H9 (cell line): Measurements from ENCODE around the gene KRT2. TPM values are rescaled to one million over a fixed set of nuclear protein-coding genes. Genes with fewer than 3 reads are reported as not detected.

Experiments
- DNase-seq: peaks from one replicate; pipeline ENCODE4 v3.0.0-alpha.2; 2017
- H2AFZ ChIP-seq: one replicate; pipeline ENCODE4 v1.6.1; 2013; ENCODE audit warnings: mild to moderate bottlenecking, low read length, control low read depth, moderate library complexity
- H2AK5ac ChIP-seq: 2 replicates; pipeline ENCODE4 v1.6.1; 2013; ENCODE audit warnings: low read length, control low read depth, mixed read lengths; ENCODE audit not compliant: insufficient read length
- H2BK120ac ChIP-seq: one replicate; pipeline ENCODE4 v1.6.1; 2013; ENCODE audit warnings: low read depth, mild to moderate bottlenecking, low read length, control low read depth, inconsistent platforms; ENCODE audit not compliant: poor library complexity, severe bottlenecking
- H2BK12ac ChIP-seq: 2 replicates; pipeline ENCODE4 v1.6.1; 2013; ENCODE audit warnings: low read length, control low read depth, mixed read lengths, low read depth; ENCODE audit not compliant: insufficient read length
- H2BK15ac ChIP-seq: 2 replicates; pipeline ENCODE4 v1.6.1; 2013; ENCODE audit warnings: low read depth, low read length, control low read depth
- H2BK20ac ChIP-seq: one replicate; pipeline ENCODE4 v1.6.1; 2013; ENCODE audit warnings: low read depth, mild to moderate bottlenecking, low read length, control low read depth, inconsistent platforms; ENCODE audit not compliant: poor library complexity, severe bottlenecking
- H2BK5ac ChIP-seq: 2 replicates; pipeline ENCODE4 v1.6.1; 2013; ENCODE audit warnings: low read length, control low read depth, mixed read lengths; ENCODE audit not compliant: insufficient read length
- H3K14ac ChIP-seq: 2 replicates; pipeline ENCODE4 v1.6.1; 2013; ENCODE audit warnings: low read length, control low read depth; ENCODE audit not compliant: insufficient read depth
- H3K18ac ChIP-seq: 2 replicates; pipeline ENCODE4 v1.6.1; 2013; ENCODE audit warnings: low read depth, mild to moderate bottlenecking, mixed read lengths, low read length, control low read depth; ENCODE audit not compliant: insufficient read length
- H3K23ac ChIP-seq: 2 replicates; pipeline ENCODE4 v1.6.1; 2013; ENCODE audit warnings: low read length, control low read depth, mixed read lengths, low read depth; ENCODE audit not compliant: insufficient read length
- H3K23me2 ChIP-seq: 2 replicates; pipeline ENCODE4 v1.6.1; 2013; ENCODE audit warnings: low read depth, mild to moderate bottlenecking, mixed read lengths, low read length, control low read depth; ENCODE audit not compliant: insufficient read length, poor library complexity, severe bottlenecking
- H3K27ac ChIP-seq: 2 replicates; pipeline ENCODE4 v1.5.1; 2013; ENCODE audit warnings: low read length, control low read depth, mixed read lengths, low read depth; ENCODE audit not compliant: insufficient read length
- H3K27me3 ChIP-seq: 2 replicates; pipeline ENCODE4 v1.6.1; 2013; ENCODE audit warnings: low read length, control low read depth, inconsistent platforms; ENCODE audit not compliant: insufficient read depth
- H3K4ac ChIP-seq: 2 replicates; pipeline ENCODE4 v1.6.1; 2013; ENCODE audit warnings: low read depth, mild to moderate bottlenecking, control low read depth, inconsistent platforms, low read length, moderate library complexity
- H3K4me1 ChIP-seq: 2 replicates; pipeline ENCODE4 v1.6.1; 2013; ENCODE audit warnings: low read length, control low read depth, inconsistent platforms; ENCODE audit not compliant: insufficient read depth
- H3K4me2 ChIP-seq: 2 replicates; pipeline ENCODE4 v1.6.1; 2013; ENCODE audit warnings: low read length, control low read depth, mixed read lengths; ENCODE audit not compliant: insufficient read length, insufficient read depth
- H3K56ac ChIP-seq: 2 replicates; pipeline ENCODE4 v1.6.1; 2013; ENCODE audit warnings: low read depth, mild to moderate bottlenecking, mixed read lengths, low read length, control low read depth; ENCODE audit not compliant: insufficient read length
- H3K79me1 ChIP-seq: 2 replicates; pipeline ENCODE4 v1.6.1; 2013; ENCODE audit warnings: low read depth, mild to moderate bottlenecking, moderate library complexity, low read length, control low read depth, inconsistent platforms; ENCODE audit not compliant: insufficient read depth, poor library complexity, severe bottlenecking
- H3K79me2 ChIP-seq: 2 replicates; pipeline ENCODE4 v1.6.1; 2013; ENCODE audit warnings: low read length, control low read depth, inconsistent platforms; ENCODE audit not compliant: insufficient read depth
- H3K9ac ChIP-seq: 2 replicates; pipeline ENCODE4 v1.6.1; 2013; ENCODE audit warnings: low read length, control low read depth, mixed read lengths; ENCODE audit not compliant: insufficient read length; ENCODE audit errors: extremely low read depth
- H3K9me3 ChIP-seq: one replicate; pipeline ENCODE4 v1.6.1; 2013; ENCODE audit warnings: low read depth, low read length, inconsistent platforms; ENCODE audit not compliant: control insufficient read depth
- H3T11ph ChIP-seq: one replicate; pipeline ENCODE4 v1.6.1; 2013; ENCODE audit warnings: mild to moderate bottlenecking, low read length, control low read depth, inconsistent platforms
- H4K20me1 ChIP-seq: one replicate; pipeline ENCODE4 v1.6.1; 2013; ENCODE audit not compliant: control insufficient read depth, insufficient read length, insufficient read depth
- H4K5ac ChIP-seq: 2 replicates; pipeline ENCODE4 v1.6.1; 2013; ENCODE audit warnings: low read depth, mild to moderate bottlenecking, mixed read lengths, low read length, control low read depth; ENCODE audit not compliant: insufficient read length
- H4K8ac ChIP-seq: replicated peaks from 2 replicates; pipeline ENCODE4 v1.6.1; 2013; ENCODE audit warnings: low read length, control low read depth, mixed read lengths, low read depth; ENCODE audit not compliant: insufficient read length
- H4K91ac ChIP-seq: 2 replicates; pipeline ENCODE4 v1.6.1; 2013; ENCODE audit warnings: low read depth, mild to moderate bottlenecking, moderate library complexity, mixed read lengths, low read length, control low read depth; ENCODE audit not compliant: insufficient read length
- H3K27ac Mint-ChIP-seq, 3 experiments: 2 replicates in 2 of 3; 3 replicates in 1 of 3; pipeline ENCODE4 v1.8.0; 2020 to 2021; ENCODE audit warnings: mixed read lengths in 3 of 3, mild to moderate bottlenecking in 1 of 3, moderate library complexity in 1 of 3
- H3K27me3 Mint-ChIP-seq: 2 replicates; pipeline ENCODE4 v1.8.0; 2021; ENCODE audit warnings: low read depth, mild to moderate bottlenecking, moderate library complexity, mixed read lengths
- H3K36me3 Mint-ChIP-seq, 3 experiments: 2 replicates in 2 of 3; 3 replicates in 1 of 3; pipeline ENCODE4 v1.8.0; 2020 to 2021; ENCODE audit warnings: low read depth in 3 of 3, mixed read lengths in 3 of 3; ENCODE audit not compliant: insufficient read depth in 1 of 3
- H3K4me1 Mint-ChIP-seq, 2 experiments: 2 replicates each; pipeline ENCODE4 v1.8.0; 2020; ENCODE audit warnings: mixed read lengths in 2 of 2
- H3K4me3 Mint-ChIP-seq, 2 experiments: 2 replicates in 1 of 2; 3 replicates in 1 of 2; pipeline ENCODE4 v1.8.0; 2020 to 2021; ENCODE audit warnings: mild to moderate bottlenecking in 2 of 2, mixed read lengths in 2 of 2, moderate library complexity in 1 of 2
- H3K9me3 Mint-ChIP-seq, 2 experiments: 2 replicates in 1 of 2; 3 replicates in 1 of 2; pipeline ENCODE4 v1.8.0; 2020; ENCODE audit warnings: mild to moderate bottlenecking in 2 of 2, mixed read lengths in 2 of 2, moderate library complexity in 1 of 2
- WGBS: extraction: QIAGEN DNeasy Blood & Tissue Kit; methylation state at CpG from one replicate; pipeline ENCODE4 v1.1.7; 2013; ENCODE audit warnings: missing lambda C conversion rate, low lambda C conversion rate, mixed read lengths; ENCODE audit not compliant: insufficient read length; ENCODE audit errors: extremely low coverage; 5-methylcytosine and 5-hydroxymethylcytosine counted together
- total RNA-seq: library from RNA; stranded (reverse); gene quantifications from 2 replicates; pipeline ENCODE4 v1.2.1, GENCODE V29; 2021
- TF ChIP-seq, protein P1 (sequence below): fragments of 200-600 bp; sonication (generic); conservative IDR thresholded peaks from 3 replicates; pipeline ENCODE4 v1.8.0; 2021; ENCODE audit warnings: antibody characterized with exemption, mild to moderate bottlenecking

Gene KRT2
- total RNA-seq, 1 experiment from 2014 or later = not detected

DNA sequence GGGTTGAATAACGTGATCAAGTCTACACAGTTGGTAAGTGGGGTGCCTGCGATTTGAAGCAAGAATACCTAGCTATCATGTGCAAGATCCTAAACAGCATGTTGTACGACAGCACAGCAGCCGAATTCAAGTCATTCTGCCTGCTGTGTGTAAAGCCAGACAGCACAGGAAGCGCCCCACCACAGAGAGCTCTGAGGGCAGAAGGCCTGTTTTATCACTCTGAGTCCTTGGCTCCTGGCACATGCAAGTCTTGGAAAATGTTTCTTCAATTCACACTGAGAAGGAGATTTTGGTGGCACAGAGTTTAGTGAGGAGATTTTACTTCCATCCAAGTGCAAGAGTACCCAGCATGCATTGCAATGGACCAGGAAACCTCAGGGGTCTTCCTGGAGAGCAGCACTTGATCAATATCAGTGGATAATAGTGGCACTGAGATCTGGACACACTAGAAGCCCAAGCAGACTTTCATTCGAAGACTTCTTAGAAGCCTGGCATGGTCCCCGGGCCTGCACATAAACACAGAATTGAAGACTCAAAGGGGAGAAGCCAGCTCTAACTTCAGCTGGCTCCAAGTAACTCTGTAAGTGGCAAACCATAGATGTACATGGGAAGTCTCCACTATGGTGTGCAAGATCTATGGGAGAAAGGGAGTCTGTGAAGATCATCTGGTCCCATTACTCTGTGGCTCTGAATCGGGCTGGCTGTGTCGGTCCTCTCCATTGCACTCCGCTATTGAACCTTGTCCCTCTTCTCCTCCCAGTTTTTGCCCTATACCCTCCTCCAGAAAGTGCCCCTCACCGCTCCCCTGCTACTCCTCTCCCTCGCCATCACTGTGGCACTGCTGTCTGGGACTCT, 29.7 kb upstream of the KRT2 start:
- Mint-ChIP-seq H3K9me3 (no peaks in the 10 kb centered on the region), H3K4me1 (peaks cover 0 to 5% of the 10 kb centered on the region in 2 experiments; a peak in 2 of 4 replicates), H3K4me3 (no peak overlapping the region), H3K27me3 (peaks cover 50% of the 10 kb centered on the region), H3K36me3 (no peaks in the 10 kb centered on the region), H3K27ac (peak overlapping the region in 1 of 3 experiments; percentile 59; a peak in 1 of 7 replicates)
- Histone ChIP-seq H2BK20ac (no peak overlapping the region), H3K9me3 (no peaks in the 10 kb centered on the region), H4K91ac (no peak overlapping the region), H4K5ac (no peak overlapping the region), H3K4ac (no peak overlapping the region), H3K18ac (no peak overlapping the region), H3K79me1 (no peaks in the 10 kb centered on the region), H3K56ac (no peak overlapping the region), H2BK120ac (no peak overlapping the region), H3K4me1 (no peaks in the 10 kb centered on the region), H2BK12ac (no peak overlapping the region), H3K27ac (no peak overlapping the region), H3K79me2 (no peaks in the 10 kb centered on the region), H2BK5ac (no peak overlapping the region), H3T11ph (no peak overlapping the region), H3K4me2 (no peak overlapping the region), H3K23ac (no peak overlapping the region), H3K14ac (no peak overlapping the region), H4K8ac (no peak overlapping the region), H4K20me1 (no peaks in the 10 kb centered on the region), H3K27me3 (no peaks in the 10 kb centered on the region; the same call in 1 of the 2 replicates), H2BK15ac (no peak overlapping the region), H2AK5ac (no peak overlapping the region), H3K23me2 (no peaks in the 10 kb centered on the region), H2AFZ (no peak overlapping the region), H3K9ac (no peak overlapping the region)
- DNase-seq = no peak
- TF ChIP-seq, protein P1, sequence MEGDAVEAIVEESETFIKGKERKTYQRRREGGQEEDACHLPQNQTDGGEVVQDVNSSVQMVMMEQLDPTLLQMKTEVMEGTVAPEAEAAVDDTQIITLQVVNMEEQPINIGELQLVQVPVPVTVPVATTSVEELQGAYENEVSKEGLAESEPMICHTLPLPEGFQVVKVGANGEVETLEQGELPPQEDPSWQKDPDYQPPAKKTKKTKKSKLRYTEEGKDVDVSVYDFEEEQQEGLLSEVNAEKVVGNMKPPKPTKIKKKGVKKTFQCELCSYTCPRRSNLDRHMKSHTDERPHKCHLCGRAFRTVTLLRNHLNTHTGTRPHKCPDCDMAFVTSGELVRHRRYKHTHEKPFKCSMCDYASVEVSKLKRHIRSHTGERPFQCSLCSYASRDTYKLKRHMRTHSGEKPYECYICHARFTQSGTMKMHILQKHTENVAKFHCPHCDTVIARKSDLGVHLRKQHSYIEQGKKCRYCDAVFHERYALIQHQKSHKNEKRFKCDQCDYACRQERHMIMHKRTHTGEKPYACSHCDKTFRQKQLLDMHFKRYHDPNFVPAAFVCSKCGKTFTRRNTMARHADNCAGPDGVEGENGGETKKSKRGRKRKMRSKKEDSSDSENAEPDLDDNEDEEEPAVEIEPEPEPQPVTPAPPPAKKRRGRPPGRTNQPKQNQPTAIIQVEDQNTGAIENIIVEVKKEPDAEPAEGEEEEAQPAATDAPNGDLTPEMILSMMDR = no peak
- WGBS = no CpG with 5 or more reads among the region's 12 CpGs
